Hepatocyte (in vitro differentiated cells): ENCODE measurements around the gene ADAD2.

Experiments
- EZH2 ChIP-seq: fragments of 200-600 bp; sonication (generic); IDR thresholded peaks from 2 replicates; pipeline ENCODE4 v1.6.1; 2016; ENCODE audit warnings: antibody characterized with exemption, mild to moderate bottlenecking, borderline replicate concordance
- TF ChIP-seq, protein P1 (sequence below): fragments of 200-600 bp; sonication (generic); IDR thresholded peaks from 2 replicates; pipeline ENCODE4 v1.5.1; 2016; ENCODE audit warnings: antibody characterized with exemption, mild to moderate bottlenecking; ENCODE audit not compliant: poor library complexity

DNA sequence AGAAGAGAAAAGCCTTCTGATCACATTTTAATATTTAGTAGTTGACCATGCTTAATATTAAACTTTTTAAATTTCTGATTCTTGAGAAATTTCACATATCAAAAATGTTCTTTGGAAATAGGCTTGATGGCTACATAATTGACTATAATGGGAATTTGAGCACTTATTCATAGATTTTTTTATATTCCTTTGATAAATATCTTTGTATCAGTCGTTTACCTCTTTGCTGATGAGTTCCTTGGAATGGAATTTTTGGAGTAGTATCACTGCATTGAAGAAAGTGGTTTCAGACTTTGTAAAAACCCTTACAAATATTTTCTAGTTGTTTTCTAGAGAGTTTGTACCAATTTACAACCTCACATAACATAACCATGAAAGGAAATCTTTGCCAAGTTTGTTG, 31.2 kb upstream of the ADAD2 start:
- TF ChIP-seq, protein P1, sequence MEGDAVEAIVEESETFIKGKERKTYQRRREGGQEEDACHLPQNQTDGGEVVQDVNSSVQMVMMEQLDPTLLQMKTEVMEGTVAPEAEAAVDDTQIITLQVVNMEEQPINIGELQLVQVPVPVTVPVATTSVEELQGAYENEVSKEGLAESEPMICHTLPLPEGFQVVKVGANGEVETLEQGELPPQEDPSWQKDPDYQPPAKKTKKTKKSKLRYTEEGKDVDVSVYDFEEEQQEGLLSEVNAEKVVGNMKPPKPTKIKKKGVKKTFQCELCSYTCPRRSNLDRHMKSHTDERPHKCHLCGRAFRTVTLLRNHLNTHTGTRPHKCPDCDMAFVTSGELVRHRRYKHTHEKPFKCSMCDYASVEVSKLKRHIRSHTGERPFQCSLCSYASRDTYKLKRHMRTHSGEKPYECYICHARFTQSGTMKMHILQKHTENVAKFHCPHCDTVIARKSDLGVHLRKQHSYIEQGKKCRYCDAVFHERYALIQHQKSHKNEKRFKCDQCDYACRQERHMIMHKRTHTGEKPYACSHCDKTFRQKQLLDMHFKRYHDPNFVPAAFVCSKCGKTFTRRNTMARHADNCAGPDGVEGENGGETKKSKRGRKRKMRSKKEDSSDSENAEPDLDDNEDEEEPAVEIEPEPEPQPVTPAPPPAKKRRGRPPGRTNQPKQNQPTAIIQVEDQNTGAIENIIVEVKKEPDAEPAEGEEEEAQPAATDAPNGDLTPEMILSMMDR, result no peak
- no peak for TF ChIP-seq EZH2
